Stimulated activated CD4-positive, alpha-beta T cell treated with anti-CD3 and anti-CD28 coated beads, Interleukin-4, amount 100 ng/mL, for 48 hours (primary cell): Measurements from ENCODE around the gene SUN5.

Experiments
- DNase-seq, 2 donors: peaks; one replicate each; pipeline ENCODE4 v3.0.0-alpha.2; 2020; ENCODE audit warnings: low read depth in 2 of 2

The SUN5 gene

DNA sequence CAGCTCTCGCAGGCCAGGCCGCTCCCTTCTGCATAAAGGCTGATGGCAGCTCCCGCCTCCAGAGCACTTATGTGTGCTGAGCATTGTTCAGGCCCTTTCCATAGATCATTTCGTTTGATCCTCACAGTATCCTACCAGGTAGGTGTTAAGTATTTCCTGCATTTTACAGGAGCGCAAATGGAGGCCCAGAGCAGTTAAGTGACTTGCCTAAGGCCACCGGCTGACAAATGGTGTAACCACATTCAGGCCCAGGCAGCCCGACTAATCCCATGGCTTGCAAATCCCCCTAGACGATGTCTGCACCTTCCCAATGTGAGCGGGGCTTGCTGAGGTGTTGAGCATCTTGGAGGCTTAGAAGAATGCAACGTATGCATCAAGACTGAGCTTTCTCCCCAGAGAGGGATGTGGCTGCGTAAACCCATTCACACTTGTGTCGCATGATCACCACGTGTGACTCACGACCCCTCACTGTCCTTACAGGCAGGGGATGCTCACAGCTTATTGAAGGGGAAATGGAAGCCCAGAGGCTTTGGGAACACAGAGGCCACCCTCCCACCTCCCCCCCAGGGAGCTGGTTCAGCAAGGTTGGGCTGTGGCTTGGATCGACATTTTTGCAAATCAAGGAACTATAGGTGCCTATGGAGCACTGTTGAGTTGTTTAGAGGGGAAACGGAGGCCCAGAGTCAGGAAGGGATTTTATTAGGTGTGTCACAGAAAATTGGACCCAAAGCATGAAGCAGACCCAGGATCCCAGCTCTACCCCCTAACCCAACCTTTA lies 10.3 kb upstream of the SUN5 start:
- no peak for DNase-seq

DNA sequence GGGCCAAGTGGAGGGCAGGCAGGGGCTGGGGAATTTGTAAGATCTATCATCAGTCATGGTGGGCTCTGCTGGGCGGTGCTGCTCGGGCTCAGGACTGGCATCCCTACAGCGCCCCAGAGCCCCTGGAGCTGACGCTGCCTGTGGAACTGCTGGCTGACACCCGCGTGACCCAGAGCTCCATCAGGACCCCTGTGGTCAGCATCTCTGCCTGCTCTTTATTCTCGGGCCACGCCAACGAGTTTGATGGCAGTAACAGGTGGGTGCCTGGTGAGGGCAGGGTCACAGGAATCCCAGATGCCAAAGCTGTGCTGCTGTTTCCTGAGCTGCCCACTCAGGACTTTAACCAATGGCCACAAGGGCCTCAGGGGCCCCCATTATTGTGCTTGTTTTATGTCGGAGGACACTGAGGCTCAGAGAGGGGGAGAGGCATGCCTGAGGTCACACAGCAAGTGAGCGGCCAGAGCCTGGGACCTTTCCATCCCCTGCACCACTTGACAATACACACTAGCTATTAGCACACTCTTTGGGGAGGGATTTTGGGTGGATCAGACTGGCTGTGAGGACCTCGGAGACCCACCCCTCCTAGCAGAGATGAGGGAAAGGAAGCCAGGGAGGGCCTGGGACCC lies 9.6 kb upstream of the SUN5 start:
- no peak for DNase-seq

DNA sequence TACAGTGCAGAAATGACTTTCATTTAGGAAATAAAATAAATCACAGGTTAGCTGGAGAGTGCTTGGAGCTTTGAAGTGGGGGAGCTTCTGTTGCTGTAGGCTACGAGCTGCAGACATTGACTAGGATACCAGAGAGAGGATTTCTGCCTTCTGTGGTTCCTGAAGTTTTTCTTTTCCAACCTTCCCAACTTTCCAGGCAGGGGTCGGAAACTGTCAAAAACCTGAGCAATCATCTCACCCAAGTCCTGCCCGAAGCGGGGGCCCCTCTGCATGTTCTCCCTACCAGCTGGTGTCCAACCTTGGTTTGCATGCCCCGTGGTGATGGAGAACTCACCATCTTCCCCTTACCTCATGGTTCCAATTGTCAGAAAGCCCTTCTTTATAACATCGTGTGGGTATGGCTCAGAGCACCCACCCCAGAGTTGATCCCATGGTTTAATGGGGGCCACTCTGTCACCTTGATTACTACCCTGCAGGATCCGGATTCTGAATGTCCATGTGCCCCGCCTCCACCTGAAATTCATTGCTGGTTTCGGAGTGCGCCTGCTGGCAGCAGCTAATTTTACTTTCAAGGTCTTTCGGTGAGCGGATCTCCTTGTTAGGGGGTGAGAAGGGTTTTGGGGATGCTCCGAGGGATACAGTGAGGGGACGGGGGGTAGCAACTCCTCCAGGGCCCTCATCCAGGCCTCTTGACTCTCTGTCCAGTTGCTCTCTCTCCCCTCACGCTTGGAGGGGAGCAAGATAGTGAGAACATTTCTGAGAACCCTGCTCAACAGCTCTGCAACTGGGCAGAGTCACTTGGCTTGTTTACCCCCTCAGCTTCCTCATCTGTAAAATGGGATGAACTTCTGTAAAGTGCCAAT lies 8.3 kb upstream of the SUN5 start:
- DNase-seq = no peak

DNA sequence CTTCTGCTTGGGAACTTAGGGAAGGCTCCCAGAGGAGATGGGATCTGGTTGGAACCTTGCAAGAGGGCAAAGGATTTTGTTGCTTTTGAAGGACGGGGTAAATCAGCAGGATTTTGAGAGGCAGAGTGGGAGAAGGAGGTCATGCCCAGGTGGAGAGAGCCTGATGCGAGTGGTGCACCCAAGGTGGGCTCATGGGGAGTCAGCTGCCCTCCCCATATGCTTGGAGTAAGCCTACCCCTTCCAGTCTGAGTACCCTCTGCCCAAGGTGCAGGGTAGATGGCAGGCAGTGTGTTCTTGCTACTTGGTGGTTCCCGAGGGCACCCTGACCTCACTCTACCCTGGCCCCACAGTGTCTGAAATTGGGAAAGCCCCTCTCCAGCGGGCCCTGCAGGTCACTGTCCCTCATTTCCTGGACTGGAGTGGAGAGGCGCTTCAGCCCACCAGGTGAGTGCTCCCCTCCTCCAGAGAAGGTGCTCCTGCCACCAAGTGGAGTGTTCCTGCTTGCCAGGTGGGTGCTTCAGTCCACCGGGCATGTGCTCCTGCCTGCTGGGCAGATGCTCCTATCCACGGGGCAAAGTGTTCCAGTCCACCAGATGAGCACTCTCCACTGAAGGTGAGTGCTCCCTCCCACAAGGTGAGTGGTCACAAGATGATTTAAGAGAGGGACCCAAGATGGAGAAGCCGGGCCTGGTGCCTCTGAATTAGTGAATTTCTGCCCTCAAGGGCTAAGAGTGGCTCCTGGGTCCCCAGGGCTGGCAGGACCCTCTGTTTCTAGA lies 6.6 kb upstream of the SUN5 start:
- DNase-seq = no peak

DNA sequence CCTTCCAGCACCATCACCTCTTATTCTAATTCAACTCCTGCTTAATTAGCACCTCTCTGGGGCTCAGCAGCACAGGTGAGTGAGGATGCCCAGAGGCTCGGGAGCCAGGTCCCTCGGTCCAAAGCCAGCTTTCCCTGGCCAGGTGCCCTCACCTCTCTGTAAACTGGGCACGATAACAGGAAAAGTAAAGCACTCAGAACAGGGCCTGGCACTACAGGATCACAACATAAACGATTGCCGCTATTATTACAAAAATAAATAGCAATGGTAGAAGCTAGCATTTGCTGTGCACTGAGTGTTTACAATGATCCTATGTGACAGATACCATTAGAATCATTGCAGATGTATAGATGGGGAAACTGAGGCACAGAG lies 5.9 kb upstream of the SUN5 start:
- no peak for DNase-seq

DNA sequence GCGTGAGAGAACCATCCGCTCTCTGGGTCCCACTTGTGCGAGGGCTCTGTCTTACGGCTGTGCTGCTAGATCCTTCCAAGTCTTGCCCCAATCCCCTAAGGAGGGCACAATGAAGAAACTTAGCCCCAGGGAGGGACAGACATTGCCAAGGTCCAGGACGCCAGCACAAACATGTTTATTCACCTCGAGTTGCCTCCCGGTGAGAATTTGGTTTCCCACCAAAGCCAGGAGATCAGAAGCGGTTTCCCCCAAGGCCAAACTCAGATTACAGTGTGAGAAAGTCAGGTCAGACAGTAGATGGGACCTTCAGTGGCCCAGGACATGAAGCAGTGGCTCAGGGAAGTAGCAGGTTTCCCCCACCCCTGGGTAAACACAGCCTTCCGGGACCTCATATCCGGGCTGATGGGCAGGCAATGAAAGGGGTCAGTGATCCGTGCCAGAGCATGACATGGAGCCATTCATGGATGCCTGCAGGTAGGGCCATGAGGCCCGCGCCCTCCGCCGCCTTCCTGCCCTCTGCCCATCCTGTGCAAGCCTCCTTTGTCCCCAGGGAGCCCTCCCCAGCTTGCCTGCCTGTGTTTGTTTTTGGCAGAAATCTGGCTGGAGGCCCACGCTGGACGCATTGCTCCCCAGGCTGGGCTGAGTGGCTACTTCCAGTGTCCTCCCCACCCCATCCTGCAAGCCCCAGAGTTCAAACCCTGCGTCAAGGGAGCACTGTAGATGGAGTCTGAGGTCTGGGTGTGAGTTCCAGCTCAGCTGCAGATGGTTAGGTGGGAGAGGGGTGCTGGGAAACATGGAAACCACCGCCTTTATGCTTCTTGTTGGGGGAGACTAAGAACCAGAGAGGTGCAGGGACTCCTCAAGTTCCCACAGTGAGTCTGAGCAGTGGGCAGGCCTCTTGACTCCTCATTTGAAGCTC lies 5.2 kb upstream of the SUN5 start:
- no peak for DNase-seq

DNA sequence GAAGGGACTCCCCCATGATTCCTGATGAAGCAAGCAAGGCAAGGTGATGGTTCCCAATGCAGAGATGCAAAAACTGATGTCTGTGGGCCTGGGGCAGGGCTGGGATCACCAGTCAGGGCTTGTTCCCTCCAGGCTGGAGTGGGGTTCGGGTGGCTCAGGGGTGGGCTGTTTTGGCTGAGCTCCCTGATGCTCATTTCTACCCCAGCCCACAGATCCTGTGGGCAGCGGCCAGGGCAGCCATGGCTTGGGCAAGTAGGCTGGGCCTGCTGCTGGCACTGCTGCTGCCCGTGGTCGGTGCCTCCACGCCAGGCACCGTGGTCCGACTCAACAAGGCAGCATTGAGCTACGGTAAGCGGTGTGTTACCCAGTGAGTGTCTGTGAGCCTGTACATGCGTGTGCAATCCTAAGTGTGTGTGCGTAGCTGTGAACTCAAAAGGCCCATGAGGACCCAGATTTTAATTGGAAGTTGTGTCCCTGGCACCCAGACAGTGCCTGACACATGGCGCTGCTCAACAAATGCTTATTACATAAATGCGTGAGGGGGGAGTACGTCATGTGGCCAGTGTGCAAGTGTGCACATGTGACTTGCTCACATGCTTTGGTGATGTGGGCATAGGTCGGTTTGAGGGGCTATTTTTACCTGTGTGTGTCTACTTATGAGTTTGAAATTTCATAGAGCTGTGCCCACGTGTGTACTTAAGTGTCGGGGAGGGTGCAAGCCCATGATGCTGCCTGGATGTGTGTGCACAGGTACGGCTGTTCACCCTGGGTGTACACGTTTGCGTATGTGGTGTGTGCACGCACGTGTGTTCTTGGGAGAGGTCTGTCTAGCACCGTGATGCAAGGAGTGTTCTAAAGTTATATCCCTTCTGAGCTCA lies 4.3 kb upstream of the SUN5 start:
- DNase-seq = no peak

DNA sequence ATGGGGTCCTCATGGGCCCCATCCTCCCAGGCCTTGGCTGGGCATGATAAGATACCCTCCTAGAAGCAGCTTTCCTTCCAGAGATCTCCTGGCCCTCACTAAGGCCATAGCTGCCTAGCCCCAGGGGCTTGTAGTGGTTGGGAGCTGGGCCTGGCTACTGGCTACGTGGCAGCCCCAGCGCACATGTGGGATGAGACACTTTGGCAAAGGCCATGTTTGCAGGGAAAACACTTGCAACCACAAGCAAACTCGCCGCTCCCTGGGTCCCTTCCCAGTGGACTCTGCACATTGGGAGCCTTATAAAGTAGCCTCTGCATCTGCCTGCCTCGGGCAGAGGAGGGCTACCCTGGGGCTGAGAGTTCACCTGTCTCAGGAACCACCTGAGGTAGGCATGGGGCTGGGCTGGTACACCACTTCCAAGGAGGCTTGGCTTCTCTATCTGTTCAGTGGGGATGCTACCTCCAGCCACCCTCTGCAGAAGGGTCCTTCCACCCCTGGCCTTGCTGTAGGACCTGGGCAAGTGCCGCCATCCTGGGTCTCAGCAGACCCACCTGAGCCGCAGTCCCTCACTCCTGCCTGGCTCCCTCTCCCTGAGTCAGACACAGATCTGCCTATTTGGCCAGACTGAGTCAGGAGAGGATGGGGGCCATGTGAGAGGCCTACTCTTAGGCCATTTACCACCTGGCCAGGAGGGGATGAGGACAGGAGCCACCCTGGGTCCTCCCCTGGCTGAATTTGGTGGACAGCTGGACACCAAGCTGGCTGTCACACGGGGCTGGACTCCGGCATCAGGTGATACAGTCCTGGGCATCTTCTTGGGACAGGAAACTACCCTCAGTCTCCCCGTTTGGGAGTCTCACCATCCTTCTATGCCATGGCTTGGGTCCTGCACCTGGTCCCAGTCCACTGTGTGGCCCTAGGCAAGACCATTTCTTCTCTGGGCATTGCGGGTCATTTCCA lies 3.4 kb upstream of the SUN5 start, which contains the start of gene BPIFB2:
BPIFB2 (plus strand) TSS at position 329 of the 960 bp plus-strand sequence. CDS start 871 bp downstream, outside the sequence.
- no peak for DNase-seq

DNA sequence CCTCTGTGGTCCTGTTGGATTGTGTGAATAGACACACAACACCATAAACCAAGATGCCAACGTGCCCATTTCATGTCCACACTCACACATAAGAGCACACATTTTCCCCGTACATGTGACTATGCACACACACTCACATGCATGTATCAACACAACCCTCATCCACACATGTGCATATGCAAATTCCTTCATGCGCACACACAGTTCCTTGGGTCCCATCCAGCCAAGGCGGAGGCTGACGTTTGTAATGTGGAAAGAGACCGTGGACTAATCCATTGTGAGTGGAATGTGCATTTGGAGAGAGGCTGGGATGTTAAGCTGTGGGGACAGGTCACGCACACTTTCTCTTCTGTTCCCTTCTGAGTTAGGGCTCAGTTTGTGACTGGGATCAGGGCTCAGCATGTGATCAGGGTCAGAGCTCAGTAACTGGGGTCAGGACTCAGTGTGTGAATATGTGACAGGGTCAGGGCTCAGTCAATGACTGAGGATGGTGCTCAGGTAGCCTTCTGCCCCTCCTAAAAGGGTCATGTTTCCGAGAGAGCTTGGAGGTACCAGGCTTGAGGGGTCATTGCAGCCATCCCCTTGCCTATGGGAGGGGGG lies 2.6 kb upstream of the SUN5 start:
- no peak for DNase-seq

DNA sequence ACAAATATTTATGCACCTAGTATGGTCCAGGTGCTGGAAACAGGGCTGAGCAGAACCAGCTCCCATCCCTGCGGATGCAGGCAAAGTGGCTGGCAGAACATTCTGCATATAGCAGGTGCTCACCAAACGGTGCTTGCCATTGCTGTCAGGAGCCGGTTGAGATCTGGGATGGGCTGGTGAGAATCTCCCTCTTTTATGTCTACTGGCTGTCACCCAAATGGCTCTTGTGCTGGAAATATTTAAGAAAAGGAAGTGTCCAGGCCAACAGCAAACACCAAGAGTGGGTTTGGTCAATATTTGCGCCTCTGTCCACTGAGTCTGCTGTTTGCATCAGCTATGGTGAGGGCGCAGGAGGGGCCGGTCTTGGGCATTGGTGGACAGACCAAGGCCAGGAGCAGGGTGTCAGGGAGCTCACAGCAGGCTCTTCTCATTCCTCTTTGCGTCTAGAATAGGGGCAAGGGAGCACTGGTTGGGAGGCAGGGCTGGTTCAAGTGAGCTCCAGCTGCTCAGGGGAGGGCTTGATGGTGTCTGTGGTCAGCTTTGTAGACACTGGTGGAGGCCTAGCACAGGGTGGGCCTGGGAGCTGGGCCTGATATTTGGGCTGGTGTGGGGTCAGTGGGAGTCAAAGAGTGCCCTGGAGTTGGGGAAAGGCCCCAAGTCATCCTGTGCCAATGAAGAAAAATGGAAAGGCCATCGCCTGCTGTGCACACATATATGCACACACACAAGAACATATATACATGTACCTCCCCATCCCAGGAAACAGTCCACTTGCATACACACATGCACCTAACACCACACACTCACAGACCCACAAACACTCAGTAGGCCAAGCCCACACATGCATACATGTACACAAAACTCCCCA lies 1.9 kb upstream of the SUN5 start:
- DNase-seq = no peak

DNA sequence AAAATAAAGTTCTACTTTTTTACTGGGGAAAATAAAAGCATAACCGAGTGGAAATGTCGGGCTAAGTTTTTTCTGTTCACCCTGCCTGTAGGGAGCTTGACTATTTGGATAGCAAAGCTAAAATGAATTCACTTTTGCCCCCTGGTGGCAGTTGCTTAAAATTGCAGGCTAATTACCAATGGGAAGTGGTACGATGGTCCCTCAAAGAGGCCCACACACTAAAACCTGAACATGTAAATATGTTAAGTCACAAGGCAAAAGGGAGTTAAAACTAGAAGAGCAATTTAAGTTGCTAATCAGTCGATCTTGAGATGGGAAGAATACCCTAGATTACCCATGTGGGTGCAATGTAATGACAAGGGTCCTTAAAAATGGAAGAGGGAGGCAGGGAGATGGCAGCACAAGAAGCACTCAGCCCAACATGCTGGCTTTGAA lies 916 bp upstream of the SUN5 start:
- peak in 1 of 2 donors; percentile 15 for DNase-seq

DNA sequence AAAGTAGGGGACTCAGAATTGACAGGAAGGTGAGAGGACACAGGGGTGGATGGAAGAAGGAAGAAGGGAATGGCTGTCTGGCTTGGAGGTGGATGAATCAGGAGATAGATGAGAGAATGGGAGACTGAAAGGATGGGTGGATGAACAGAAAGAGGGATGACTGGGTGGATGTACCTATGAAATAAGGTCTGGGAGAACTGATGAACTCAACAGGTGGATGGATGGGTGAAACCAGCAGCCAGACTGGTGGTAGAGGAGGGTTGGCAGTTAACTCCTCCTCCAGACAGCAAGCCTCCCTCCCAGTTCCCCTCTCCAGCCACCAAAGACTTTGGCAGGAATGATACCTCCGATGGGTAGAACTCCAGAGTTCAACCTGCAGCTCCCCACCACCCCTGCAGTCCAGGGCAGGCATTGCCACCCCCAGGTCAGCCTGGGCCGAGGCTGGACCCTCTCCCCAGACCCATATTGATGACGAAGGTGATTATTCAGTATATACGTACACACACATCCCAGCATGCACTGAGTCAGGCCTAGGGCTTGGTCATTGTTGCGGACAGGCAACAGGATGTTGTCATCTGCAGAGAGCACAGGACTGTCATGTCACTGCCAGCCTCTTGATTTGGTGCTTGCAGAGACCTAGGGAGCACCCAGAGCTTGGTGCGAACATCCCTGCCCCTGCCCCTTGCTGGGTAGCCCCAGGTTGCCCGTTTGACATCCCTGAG lies 2.0 kb downstream of the SUN5 start:
- DNase-seq = no peak

DNA sequence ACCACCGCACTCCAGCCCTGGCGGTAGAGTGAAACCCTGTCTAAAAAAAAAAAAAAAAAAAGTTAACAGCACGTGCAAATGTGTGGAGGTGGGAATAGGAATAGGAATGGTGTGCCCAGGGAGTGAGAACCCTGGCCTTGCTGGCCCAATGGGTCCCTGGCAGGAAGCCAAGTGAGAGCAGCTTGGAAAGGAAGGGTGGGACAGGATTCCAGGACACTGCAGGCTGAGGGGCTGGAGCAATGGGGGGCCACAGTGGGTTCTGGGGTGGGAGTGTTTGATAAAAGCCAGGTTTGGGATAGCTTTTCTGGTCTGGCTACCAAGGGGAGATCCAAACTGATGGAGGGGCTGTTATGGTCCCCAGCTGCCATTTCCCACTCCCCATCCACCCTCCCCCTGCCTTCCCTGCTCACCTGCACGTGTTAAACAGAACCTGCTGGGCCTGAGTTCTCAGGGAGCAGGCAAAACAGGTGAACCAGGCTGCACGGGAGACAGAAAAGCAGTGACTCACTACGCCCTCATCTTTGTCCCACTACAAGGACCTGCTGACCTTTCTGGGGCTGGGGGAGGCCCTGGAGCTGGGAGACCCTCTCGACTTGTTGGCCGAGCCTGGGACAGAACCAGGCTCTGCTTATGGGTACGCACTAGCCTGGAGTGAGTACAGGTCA lies 3.3 kb downstream of the SUN5 start:
- DNase-seq = no peak

DNA sequence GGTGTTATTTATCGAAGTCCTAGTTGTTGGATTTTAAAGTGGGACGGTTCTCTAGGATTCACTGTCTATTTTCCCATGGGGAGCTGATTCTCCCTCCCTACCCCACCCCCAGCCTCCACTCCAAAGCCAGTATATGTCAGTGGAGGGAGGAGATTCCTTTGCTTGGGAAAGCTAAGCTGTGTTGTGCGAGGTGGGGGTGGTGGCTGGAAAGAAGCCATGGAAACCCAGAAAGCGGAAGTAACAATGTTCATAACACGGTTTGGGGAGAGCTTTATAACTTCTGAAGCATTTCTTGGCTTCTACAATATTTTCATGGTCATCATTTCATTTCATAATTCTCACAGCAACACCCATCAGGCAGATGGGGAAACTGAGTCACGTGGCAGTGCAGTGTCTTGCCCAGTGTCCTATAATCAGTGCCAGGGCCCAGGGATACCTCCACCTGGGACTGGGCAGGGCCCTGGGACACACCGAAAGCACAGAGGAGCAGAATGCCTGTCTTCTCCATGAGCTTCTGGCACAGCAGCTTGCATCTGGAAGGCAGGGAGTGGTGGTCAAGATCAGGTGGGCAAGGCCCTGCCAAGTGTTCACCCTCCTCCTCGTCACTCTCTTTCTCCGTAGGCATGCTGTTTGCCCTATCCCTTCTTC lies 4.5 kb downstream of the SUN5 start:
- DNase-seq = no peak

DNA sequence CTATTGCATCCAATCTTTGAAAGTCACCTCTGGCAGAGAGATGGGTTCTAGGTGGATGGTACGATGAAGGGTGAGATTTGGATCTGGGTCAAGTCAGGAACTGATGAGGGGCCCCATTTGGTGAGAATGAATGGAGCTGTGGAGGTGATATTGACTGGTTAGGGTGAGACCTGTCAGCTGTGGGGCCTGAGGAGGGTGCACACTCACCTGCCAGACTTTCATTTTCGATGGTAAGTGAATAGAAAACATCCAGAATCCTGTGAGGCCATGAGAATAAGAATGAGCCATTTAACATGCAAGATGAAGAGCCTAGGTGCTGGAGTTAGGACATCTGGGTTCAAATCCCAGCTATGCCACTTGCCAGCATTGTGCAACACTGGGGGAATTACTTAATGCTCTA lies 6.8 kb downstream of the SUN5 start:
- no peak for DNase-seq
